OCI-LY7 (cell line): ENCODE data around the gene UBE2G1. TPM values are rescaled to one million over a fixed set of nuclear protein-coding genes. Genes with fewer than 3 reads are reported as not detected.

Experiments used
- BruUV-seq: library from RNA; stranded (reverse); fragments of 400-500 nt; replicated peaks from 2 replicates; lab custom pipeline; 2021; lab: Mats Ljungman, UMichigan
- CTCF ChIA-PET: fragments of 300-600 bp; sonication (Branson Sonifier 250); formaldehyde crosslinking; loops from one replicate; lab custom pipeline; 2022; ENCODE audit warnings: antibody characterized with exemption; ENCODE audit not compliant: unreplicated experiment; lab: Charles Lee
- POLR2A ChIA-PET: fragments of 300-600 bp; sonication (Branson Sonifier 250); formaldehyde crosslinking; loops from one replicate; lab custom pipeline; 2022; ENCODE audit warnings: antibody characterized with exemption; lab: Charles Lee
- DNase-seq: peaks from one replicate; pipeline ENCODE4 v3.0.0-alpha.2; 2015; ENCODE audit warnings: low spot score
- H2AFZ ChIP-seq: fragments of 200-600 bp; sonication (generic), shearing (Covaris generic); 2 replicates; pipeline ENCODE4 v1.6.1; 2014; ENCODE audit warnings: mild to moderate bottlenecking, antibody characterized with exemption, low read length, moderate library complexity
- H3K27ac ChIP-seq: fragments of 200-600 bp; sonication (generic); 2 replicates; pipeline ENCODE4 v1.5.1; 2014; ENCODE audit warnings: mixed run types, low read depth, mild to moderate bottlenecking, moderate library complexity, low read length, inconsistent platforms; ENCODE audit not compliant: poor library complexity, severe bottlenecking
- H3K36me3 ChIP-seq: fragments of 200-600 bp; sonication (generic); 2 replicates; pipeline ENCODE4 v1.6.1; 2014; ENCODE audit warnings: mild to moderate bottlenecking, antibody characterized with exemption, low read length, moderate library complexity, mixed read lengths; ENCODE audit not compliant: insufficient read depth
- H3K4me1 ChIP-seq: fragments of 200-600 bp; sonication (generic); 2 replicates; pipeline ENCODE4 v1.5.1; 2014; ENCODE audit warnings: mild to moderate bottlenecking, low read length; ENCODE audit not compliant: insufficient read depth, poor library complexity, severe bottlenecking
- H3K4me2 ChIP-seq: fragments of 200-600 bp; sonication (generic); 2 replicates; pipeline ENCODE4 v1.6.1; 2014; ENCODE audit warnings: mild to moderate bottlenecking, low read length
- H3K4me3 ChIP-seq: fragments of 200-600 bp; sonication (generic); 2 replicates; pipeline ENCODE4 v1.5.1; 2014; ENCODE audit warnings: mild to moderate bottlenecking, low read depth, low read length; ENCODE audit not compliant: poor library complexity, severe bottlenecking
- H3K79me2 ChIP-seq: fragments of 200-600 bp; sonication (generic); 2 replicates; pipeline ENCODE4 v1.6.1; 2016; ENCODE audit warnings: low read depth, mild to moderate bottlenecking, low read length, moderate library complexity, mixed read lengths; ENCODE audit not compliant: insufficient read depth
- H3K9me2 ChIP-seq: fragments of 200-600 bp; sonication (generic); 2 replicates; pipeline ENCODE4 v1.6.1; 2016; ENCODE audit warnings: mild to moderate bottlenecking, low read length, mixed read lengths; ENCODE audit not compliant: insufficient read depth
- H3K9me3 ChIP-seq: fragments of 200-600 bp; sonication (generic); 2 replicates; pipeline ENCODE4 v1.6.1; 2014; ENCODE audit warnings: mild to moderate bottlenecking, mixed run types, low read length, mixed read lengths
- H4K20me1 ChIP-seq: fragments of 200-600 bp; sonication (generic); 2 replicates; pipeline ENCODE4 v1.6.1; 2014; ENCODE audit warnings: mild to moderate bottlenecking, antibody characterized with exemption, low read length, moderate library complexity, mixed read lengths; ENCODE audit not compliant: insufficient read depth
- CTCF ChIP-seq: fragments of 200-600 bp; sonication (generic); conservative IDR thresholded peaks from 2 replicates; pipeline ENCODE4 v1.5.1; 2014; ENCODE audit warnings: mild to moderate bottlenecking, antibody characterized with exemption, low read length, moderate library complexity, mixed read lengths
- EZH2phosphoT487 ChIP-seq: fragments of 200-600 bp; sonication (generic); IDR thresholded peaks from 2 replicates; pipeline ENCODE4 v1.6.1; 2018; ENCODE audit warnings: low read depth, borderline replicate concordance, mild to moderate bottlenecking, mixed run types, antibody characterized with exemption, low read length, moderate library complexity, mixed read lengths
- intact Hi-C: fragments of 100-400 bp; cut with micrococcal nuclease; formaldehyde crosslinking; loops from one replicate; pipeline ENCODE4 v1.10.0; 2022; ENCODE audit not compliant: unreplicated experiment
- total RNA-seq, 2 experiments: library from RNA; depleted of rRNA in 1 of 2; stranded (reverse); fragments of >200 nt in 1 of 2; shearing (Covaris generic) in 1 of 2; gene quantifications; 2 replicates each; pipeline ENCODE4 v1.2.3, GENCODE V29; 2014 to 2022

The UBE2G1 gene
- total RNA-seq, 2 experiments from 2014 or later = 115 to 216 TPM

DNA sequence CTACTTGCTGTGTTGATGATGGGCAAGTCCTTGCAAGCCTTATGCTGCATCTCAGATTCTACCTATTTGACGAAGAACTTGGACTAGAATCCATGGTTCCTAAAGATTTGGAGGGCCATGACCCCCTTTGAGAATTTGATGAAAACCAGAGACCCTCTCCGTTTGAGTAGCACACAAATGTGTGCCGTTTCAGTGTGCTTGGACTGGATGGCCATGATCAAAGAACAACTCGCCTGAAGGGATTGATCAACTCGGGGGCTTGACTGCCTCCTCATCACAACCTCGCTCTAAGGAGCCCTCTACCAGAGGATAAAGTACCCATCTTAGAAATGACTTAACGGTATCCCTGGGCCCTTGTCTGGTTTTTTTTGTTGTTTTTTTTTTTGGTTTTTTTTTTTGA, 99.9 kb downstream of the UBE2G1 start:
- Histone ChIP-seq H4K20me1 (peaks cover 13% of the 10 kb centered on the region; the same call in 1 of the 2 replicates), H3K4me3 (no peak overlapping the region), H3K27ac (no peak overlapping the region), H3K36me3 (peaks cover 49% of the 10 kb centered on the region), H3K9me3 (no peaks in the 10 kb centered on the region), H3K79me2 (peaks cover 20% of the 10 kb centered on the region), H3K4me1 (peaks cover 19% of the 10 kb centered on the region), H3K9me2 (no peaks in the 10 kb centered on the region), H3K4me2 (no peak overlapping the region), H2AFZ (no peak overlapping the region)
- intact Hi-C loops = no loop called here
- BruUV-seq = TSS peak; percentile 23
- no peak for DNase-seq
- ChIA-PET CTCF (no interaction called here), POLR2A (interaction anchor here (0.5 kb wide), 1 partner anchor 190 kb away, joined by 3 read pairs; no protein-coding TSS in a partner anchor)
- TF ChIP-seq CTCF (no peak), EZH2phosphoT487 (no peak)

- no TSS peak for BruUV-seq
- no peaks in the 10 kb centered on the region for H3K9me2 ChIP-seq
- H3K4me1 ChIP-seq = peaks cover 19% of the 10 kb centered on the region
- peak within 1 kb of the TSS; percentile 96 for H3K4me2 ChIP-seq
- H3K27ac ChIP-seq = peak within 1 kb of the TSS; percentile 53
- no peak for TF ChIP-seq EZH2phosphoT487
- peak; percentile 42 for TF ChIP-seq CTCF
- peaks cover 16% of the 10 kb centered on the region; the same call in 1 of the 2 replicates for H4K20me1 ChIP-seq
- CTCF ChIA-PET = interaction anchor here (0.9 kb wide), 1 partner anchor 142 kb away, joined by 4 read pairs; no protein-coding TSS in a partner anchor
- peaks cover 42% of the 10 kb centered on the region for H3K36me3 ChIP-seq
- peak within 1 kb of the TSS; percentile 47; the same call in 1 of the 2 replicates for H2AFZ ChIP-seq
- H3K79me2 ChIP-seq = peaks cover 49% of the 10 kb centered on the region
- POLR2A ChIA-PET = interaction anchor here (0.8 kb wide), 1 partner anchor 79 kb away, joined by 4 read pairs; no protein-coding TSS in a partner anchor
- DNase-seq = peak; percentile 97
- no peaks in the 10 kb centered on the region for H3K9me3 ChIP-seq
- intact Hi-C loops = loop anchor here (5.0 kb wide), 1 partner anchor 104 kb away; the partner anchor contains the start of gene UBE2G1
- H3K4me3 ChIP-seq = peak within 1 kb of the TSS; percentile 97
These were observed 102.9 kb downstream of the UBE2G1 start, which contains the start of gene ANKFY1 for GRCh38 chr17:4263282-4264215. TSS of gene ANKFY1 (minus strand) at chr17:4263979. CDS start at chr17:4263941, 38 bp downstream.
